ENCODE measurements around the gene ITGB3.

GRCh38 chr17:47231334-47231733, 22.3 kb upstream of the ITGB3 start:
- TF ChIP-seq POLR2A (IDR thresholded peaks at IDR 0.05; ENCODE audit: low read length) (no peak), GATA1 (IDR thresholded peaks at IDR 0.05; ENCODE audit: low read depth, low read length) (no peak)
